Measurements from ENCODE around the gene CLDN20. TPM values are rescaled to one million over a fixed set of nuclear protein-coding genes. Genes with fewer than 3 reads are reported as not detected.
"Not testable (repeated sequence)": the region's sequence is repeated elsewhere in the genome, so short reads cannot be mapped to it uniquely, and the experiment has no call there.

Gene CLDN20
- not detected for total RNA-seq
- long read RNA-seq, partial matches to known transcripts: 0 of 10 reads
- long read RNA-seq, other reads (novel, unspliced or antisense): 10 of 10 reads

GRCh38 chr6:155263373-155264063 lies at the start of gene CLDN20:
TSS of gene CLDN20 (plus strand) at chr6:155264013. CDS start at chr6:155275720, 11,707 bp downstream.
- Histone ChIP-seq H3K4me3 (no peak within 1 kb of the TSS), H3K36me3 (peaks cover 22% of the 10 kb centered on the region), H3K9me3 (no peaks in the 10 kb centered on the region), H3K27me3 (ENCODE audit: low read depth) (no peaks in the 10 kb centered on the region), H3K4me1 (no peaks in the 10 kb centered on the region), H3K27ac (no peak within 1 kb of the TSS)
- intact Hi-C loops (cut with DNase I): no loop called here
- no peak for TF ChIP-seq CTCF (IDR thresholded peaks at IDR 0.05)
- DNase-seq: no peak
- no peak for ATAC-seq

GRCh38 chr6:155215906-155216305 lies 47.9 kb upstream of the CLDN20 start:
- Histone ChIP-seq H3K4me3 (no peak overlapping the region), H3K36me3 (no peaks in the 10 kb centered on the region), H3K27me3 (ENCODE audit: low read depth) (no peaks in the 10 kb centered on the region), H3K27ac (no peak overlapping the region), H3K9me3 (no peaks in the 10 kb centered on the region), H3K4me1 (no peaks in the 10 kb centered on the region)
- intact Hi-C loops (cut with DNase I): no loop called here
- no peak for TF ChIP-seq CTCF (IDR thresholded peaks at IDR 0.05)
- DNase-seq (no peak), ATAC-seq (no peak)

- DNase-seq (no peak), ATAC-seq (no peak)
- Histone ChIP-seq H3K27ac (no peak overlapping the region), H3K4me1 (no peaks in the 10 kb centered on the region), H3K27me3 (ENCODE audit: low read depth) (no peaks in the 10 kb centered on the region), H3K9me3 (no peaks in the 10 kb centered on the region), H3K36me3 (no peaks in the 10 kb centered on the region), H3K4me3 (no peak overlapping the region)
- TF ChIP-seq CTCF (IDR thresholded peaks at IDR 0.05): no peak
- intact Hi-C loops (cut with DNase I): no loop called here
These were observed 47.3 kb upstream of the CLDN20 start for GRCh38 chr6:155216312-155217046.

DNA sequence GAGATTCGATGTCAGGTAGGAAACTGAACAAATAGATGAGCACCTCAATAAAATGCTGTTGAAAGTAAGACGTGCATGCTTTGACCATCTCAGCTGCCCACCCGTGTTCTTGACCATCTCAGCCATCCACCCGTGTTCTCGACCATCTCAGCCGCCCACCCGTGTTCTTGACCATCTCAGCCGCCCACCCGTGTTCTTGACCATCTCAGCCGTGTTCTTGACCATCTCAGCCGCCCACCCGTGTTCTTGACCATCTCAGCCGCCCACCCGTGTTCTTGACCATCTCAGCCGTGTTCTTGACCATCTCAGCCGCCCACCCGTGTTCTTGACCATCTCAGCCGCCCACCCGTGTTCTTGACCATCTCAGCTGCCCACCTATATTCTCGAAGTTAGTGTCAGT lies 45.1 kb upstream of the CLDN20 start:
- ATAC-seq; H3K9me3 ChIP-seq; intact Hi-C loops (cut with DNase I): not testable (repeated sequence)

DNA sequence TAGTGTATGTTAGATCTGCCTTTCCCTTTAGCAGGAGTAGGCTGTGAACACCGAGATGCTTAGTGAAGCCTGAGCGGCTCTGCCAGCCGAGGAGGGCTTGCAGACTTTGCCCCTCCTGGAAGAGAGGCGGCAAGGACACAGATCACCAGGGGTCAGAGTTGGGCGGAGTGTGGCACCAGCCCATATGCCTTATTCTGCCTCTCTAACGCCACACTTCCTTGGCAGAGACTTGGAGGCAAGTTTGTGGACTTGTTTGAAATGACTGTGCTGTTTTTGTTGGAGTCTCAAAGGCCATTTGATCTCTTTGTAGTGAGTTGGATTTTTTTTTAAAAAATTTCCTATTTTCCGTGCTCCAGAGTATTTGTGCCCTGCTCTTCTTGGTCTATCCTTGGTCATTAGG lies 44.5 kb upstream of the CLDN20 start:
- Histone ChIP-seq H3K27ac (no peak overlapping the region), H3K27me3 (ENCODE audit: low read depth) (no peaks in the 10 kb centered on the region), H3K4me3 (no peak overlapping the region), H3K9me3 (no peaks in the 10 kb centered on the region), H3K4me1 (no peaks in the 10 kb centered on the region), H3K36me3 (no peaks in the 10 kb centered on the region)
- intact Hi-C loops (cut with DNase I): no loop called here
- no peak for TF ChIP-seq CTCF (IDR thresholded peaks at IDR 0.05)
- ATAC-seq (no peak), DNase-seq (no peak)

More for the DNA sequence above, 45.1 kb upstream of the CLDN20 start:
- H3K36me3 ChIP-seq; H3K4me1 ChIP-seq; H3K27ac ChIP-seq; H3K4me3 ChIP-seq; DNase-seq; H3K27me3 ChIP-seq (ENCODE audit: low read depth): not testable (repeated sequence)

- intact Hi-C loops (cut with DNase I): no loop called here
- DNase-seq: no peak
- ATAC-seq: no peak
- no peak for TF ChIP-seq CTCF (IDR thresholded peaks at IDR 0.05)
- Histone ChIP-seq H3K4me3 (no peak overlapping the region), H3K27me3 (ENCODE audit: low read depth) (no peaks in the 10 kb centered on the region), H3K36me3 (no peaks in the 10 kb centered on the region), H3K9me3 (no peaks in the 10 kb centered on the region), H3K4me1 (no peaks in the 10 kb centered on the region), H3K27ac (no peak overlapping the region)
These were observed 43.9 kb upstream of the CLDN20 start for GRCh38 chr6:155219858-155220301.
